ENCODE measurements around the gene CDHR1.

The CDHR1 gene

GRCh38 chr10:84173501-84173929 is 20.8 kb upstream of the CDHR1 start, which contains the start of gene GPR15LG:
TSS of gene GPR15LG (plus strand) at chr10:84173801. CDS start at chr10:84173852, 51 bp downstream.
- H2AK5ac ChIP-seq (ENCODE audit: low read length, severe bottlenecking): peak within 1 kb of the TSS; percentile 95
- H3K9me3 ChIP-seq (ENCODE audit: control insufficient read depth, low read length): no peaks in the 10 kb centered on the region
- H3K18ac ChIP-seq (ENCODE audit: low read depth in 1 of 2, low read length in 2 of 2): no peak within 1 kb of the TSS
- no peak within 1 kb of the TSS for H2BK15ac ChIP-seq (ENCODE audit: low read depth, poor library complexity, severe bottlenecking)
- H3K4ac ChIP-seq (ENCODE audit: low read depth in 1 of 2, low read length in 2 of 2): no peak within 1 kb of the TSS
- no peak within 1 kb of the TSS for H4K8ac ChIP-seq (ENCODE audit: low read length)
- no peak within 1 kb of the TSS for H2BK120ac ChIP-seq (ENCODE audit: low read depth, low read length)
- no peaks in the 10 kb centered on the region for H3K36me3 ChIP-seq (ENCODE audit: control insufficient read depth in 1 of 2, insufficient read depth in 2 of 2, low read depth in 1 of 2, low read length in 2 of 2)
- H3K4me3 ChIP-seq (ENCODE audit: insufficient read depth in 1 of 2, low read depth in 1 of 2, low read length in 2 of 2): no peak within 1 kb of the TSS
- H3K23ac ChIP-seq (ENCODE audit: low read length in 2 of 2): no peak within 1 kb of the TSS
- no peak within 1 kb of the TSS for H3K9ac ChIP-seq (ENCODE audit: low read length)
- H3K79me1 ChIP-seq (replicated peaks; ENCODE audit: low read length, poor library complexity, severe bottlenecking): no peaks in the 10 kb centered on the region
- H2AFZ ChIP-seq (ENCODE audit: low read depth, low read length): no peak within 1 kb of the TSS
- H3K14ac ChIP-seq (ENCODE audit: low read length in 2 of 2): no peak within 1 kb of the TSS
- peak within 1 kb of the TSS; percentile 96 for H3K27ac ChIP-seq (ENCODE audit: low read length, poor library complexity, severe bottlenecking)
- peaks cover 27% of the 10 kb centered on the region for H3K4me1 ChIP-seq (ENCODE audit: control insufficient read depth, insufficient read depth, low read depth, low read length)
- H3K27me3 ChIP-seq (ENCODE audit: control insufficient read depth in 1 of 2, insufficient read depth in 1 of 2, low read length in 2 of 2): peaks cover 0 to 7% of the 10 kb centered on the region in 2 experiments
- no peak within 1 kb of the TSS for H4K91ac ChIP-seq (ENCODE audit: low read length)
- H2BK5ac ChIP-seq (ENCODE audit: low read depth, low read length, poor library complexity, severe bottlenecking): peak within 1 kb of the TSS; percentile 45
- no peak within 1 kb of the TSS for H3K4me2 ChIP-seq (ENCODE audit: low read length, poor library complexity, severe bottlenecking)
- DNase-seq: no peak
- 84% methylated on average over 2 of the region's 2 CpGs for WGBS
- H2BK12ac ChIP-seq (ENCODE audit: low read length in 2 of 2): no peak within 1 kb of the TSS

- H3K4ac ChIP-seq (ENCODE audit: low read depth in 1 of 2, low read length in 2 of 2): no peak overlapping the region
- H3K27me3 ChIP-seq (ENCODE audit: control insufficient read depth in 1 of 2, insufficient read depth in 1 of 2, low read length in 2 of 2): peaks cover 0 to 7% of the 10 kb centered on the region in 2 experiments
- no peak overlapping the region for H3K4me2 ChIP-seq (ENCODE audit: low read length, poor library complexity, severe bottlenecking)
- H2BK12ac ChIP-seq (ENCODE audit: low read length in 2 of 2): no peak overlapping the region
- H2BK5ac ChIP-seq (ENCODE audit: low read depth, low read length, poor library complexity, severe bottlenecking): no peak overlapping the region
- H3K4me3 ChIP-seq (ENCODE audit: insufficient read depth in 1 of 2, low read depth in 1 of 2, low read length in 2 of 2): no peak overlapping the region
- H2BK15ac ChIP-seq (ENCODE audit: low read depth, poor library complexity, severe bottlenecking): no peak overlapping the region
- no peaks in the 10 kb centered on the region for H3K36me3 ChIP-seq (ENCODE audit: control insufficient read depth in 1 of 2, insufficient read depth in 2 of 2, low read depth in 1 of 2, low read length in 2 of 2)
- no peak for DNase-seq
- H3K4me1 ChIP-seq (ENCODE audit: control insufficient read depth, insufficient read depth, low read depth, low read length): peaks cover 32% of the 10 kb centered on the region
- H3K9ac ChIP-seq (ENCODE audit: low read length): no peak overlapping the region
- H2BK120ac ChIP-seq (ENCODE audit: low read depth, low read length): no peak overlapping the region
- no peak overlapping the region for H4K8ac ChIP-seq (ENCODE audit: low read length)
- no peak overlapping the region for H3K27ac ChIP-seq (ENCODE audit: low read length, poor library complexity, severe bottlenecking)
- WGBS: 86% methylated on average over 6 of the region's 6 CpGs
- H3K18ac ChIP-seq (ENCODE audit: low read depth in 1 of 2, low read length in 2 of 2): no peak overlapping the region
- H3K23ac ChIP-seq (ENCODE audit: low read length in 2 of 2): no peak overlapping the region
- H3K14ac ChIP-seq (ENCODE audit: low read length in 2 of 2): no peak overlapping the region
- no peak overlapping the region for H2AFZ ChIP-seq (ENCODE audit: low read depth, low read length)
- no peaks in the 10 kb centered on the region for H3K79me1 ChIP-seq (replicated peaks; ENCODE audit: low read length, poor library complexity, severe bottlenecking)
- H3K9me3 ChIP-seq (ENCODE audit: control insufficient read depth, low read length): no peaks in the 10 kb centered on the region
- no peak overlapping the region for H4K91ac ChIP-seq (ENCODE audit: low read length)
- no peak overlapping the region for H2AK5ac ChIP-seq (ENCODE audit: low read length, severe bottlenecking)
Observed at GRCh38 chr10:84175436-84175835, 18.9 kb upstream of the CDHR1 start.

- Histone ChIP-seq H2BK5ac (ENCODE audit: low read depth, low read length, poor library complexity, severe bottlenecking) (no peak overlapping the region), H2BK15ac (ENCODE audit: low read depth, poor library complexity, severe bottlenecking) (no peak overlapping the region), H3K9me3 (ENCODE audit: control insufficient read depth, low read length) (no peaks in the 10 kb centered on the region), H2AK5ac (ENCODE audit: low read length, severe bottlenecking) (no peak overlapping the region), H3K9ac (ENCODE audit: low read length) (no peak overlapping the region), H3K79me1 (replicated peaks; ENCODE audit: low read length, poor library complexity, severe bottlenecking) (no peaks in the 10 kb centered on the region), H3K4me1 (ENCODE audit: control insufficient read depth, insufficient read depth, low read depth, low read length) (peaks cover 32% of the 10 kb centered on the region), H3K4me2 (ENCODE audit: low read length, poor library complexity, severe bottlenecking) (no peak overlapping the region), H2AFZ (ENCODE audit: low read depth, low read length) (no peak overlapping the region), H3K4ac (ENCODE audit: low read depth in 1 of 2, low read length in 2 of 2) (no peak overlapping the region), H3K18ac (ENCODE audit: low read depth in 1 of 2, low read length in 2 of 2) (no peak overlapping the region), H4K8ac (ENCODE audit: low read length) (no peak overlapping the region), H2BK12ac (ENCODE audit: low read length in 2 of 2) (no peak overlapping the region), H3K14ac (ENCODE audit: low read length in 2 of 2) (no peak overlapping the region), H3K36me3 (ENCODE audit: control insufficient read depth in 1 of 2, insufficient read depth in 2 of 2, low read depth in 1 of 2, low read length in 2 of 2) (no peaks in the 10 kb centered on the region), H3K23ac (ENCODE audit: low read length in 2 of 2) (no peak overlapping the region), H3K4me3 (ENCODE audit: insufficient read depth in 1 of 2, low read depth in 1 of 2, low read length in 2 of 2) (no peak overlapping the region), H4K91ac (ENCODE audit: low read length) (no peak overlapping the region), H3K27ac (ENCODE audit: low read length, poor library complexity, severe bottlenecking) (no peak overlapping the region), H2BK120ac (ENCODE audit: low read depth, low read length) (no peak overlapping the region), H3K27me3 (ENCODE audit: control insufficient read depth in 1 of 2, insufficient read depth in 1 of 2, low read length in 2 of 2) (peaks cover 0 to 7% of the 10 kb centered on the region in 2 experiments)
- 71% methylated on average over 4 of the region's 4 CpGs for WGBS
- no peak for DNase-seq
Observed at GRCh38 chr10:84176351-84176750, 18.0 kb upstream of the CDHR1 start.

GRCh38 chr10:84176836-84177474 is 17.4 kb upstream of the CDHR1 start:
- no peak overlapping the region for H2BK15ac ChIP-seq (ENCODE audit: low read depth, poor library complexity, severe bottlenecking)
- no peak overlapping the region for H4K91ac ChIP-seq (ENCODE audit: low read length)
- H3K27me3 ChIP-seq (ENCODE audit: control insufficient read depth in 1 of 2, insufficient read depth in 1 of 2, low read length in 2 of 2): peaks cover 0 to 10% of the 10 kb centered on the region in 2 experiments
- H3K4me2 ChIP-seq (ENCODE audit: low read length, poor library complexity, severe bottlenecking): no peak overlapping the region
- no peak overlapping the region for H3K27ac ChIP-seq (ENCODE audit: low read length, poor library complexity, severe bottlenecking)
- no peak overlapping the region for H2AFZ ChIP-seq (ENCODE audit: low read depth, low read length)
- H3K79me1 ChIP-seq (replicated peaks; ENCODE audit: low read length, poor library complexity, severe bottlenecking): no peaks in the 10 kb centered on the region
- no peak overlapping the region for H3K4me3 ChIP-seq (ENCODE audit: insufficient read depth in 1 of 2, low read depth in 1 of 2, low read length in 2 of 2)
- peak overlapping the region; percentile 24 for H2AK5ac ChIP-seq (ENCODE audit: low read length, severe bottlenecking)
- H3K9ac ChIP-seq (ENCODE audit: low read length): no peak overlapping the region
- H2BK12ac ChIP-seq (ENCODE audit: low read length in 2 of 2): no peak overlapping the region
- no peak overlapping the region for H3K14ac ChIP-seq (ENCODE audit: low read length in 2 of 2)
- H3K4me1 ChIP-seq (ENCODE audit: control insufficient read depth, insufficient read depth, low read depth, low read length): peaks cover 29% of the 10 kb centered on the region
- no peak overlapping the region for H3K23ac ChIP-seq (ENCODE audit: low read length in 2 of 2)
- no peak overlapping the region for H3K4ac ChIP-seq (ENCODE audit: low read depth in 1 of 2, low read length in 2 of 2)
- WGBS: 84% methylated on average over 4 of the region's 4 CpGs
- no peaks in the 10 kb centered on the region for H3K36me3 ChIP-seq (ENCODE audit: control insufficient read depth in 1 of 2, insufficient read depth in 2 of 2, low read depth in 1 of 2, low read length in 2 of 2)
- H3K9me3 ChIP-seq (ENCODE audit: control insufficient read depth, low read length): no peaks in the 10 kb centered on the region
- no peak overlapping the region for H4K8ac ChIP-seq (ENCODE audit: low read length)
- no peak for DNase-seq
- no peak overlapping the region for H2BK5ac ChIP-seq (ENCODE audit: low read depth, low read length, poor library complexity, severe bottlenecking)
- no peak overlapping the region for H2BK120ac ChIP-seq (ENCODE audit: low read depth, low read length)
- no peak overlapping the region for H3K18ac ChIP-seq (ENCODE audit: low read depth in 1 of 2, low read length in 2 of 2)
